Right ventricle myocardium inferior (tissue), 1 donor: Measurements from ENCODE around the gene ATP2B1. TPM values are rescaled to one million over a fixed set of nuclear protein-coding genes. Genes with fewer than 3 reads are reported as not detected.

Source experiments
- total RNA-seq: library from RNA; stranded (reverse); fragmentation: NEBNext Ultra II Directional; extraction: Animal tissue kit (Norgen Biotek cat#: 25700); gene quantifications from one replicate; pipeline ENCODE4 v1.2.1, GENCODE V29; 2021
- donor health status: DM: no; HTN: yes; CAD: no; lungs with severe emphysema.

The ATP2B1 gene
- total RNA-seq, 1 donor from 2014 or later, result 12.6 TPM

Other genes with a start within 250 kb of the ATP2B1 start
- 2.3 TPM for gene GALNT4, start 184.0 kb downstream of the ATP2B1 start, total RNA-seq
- gene POC1B, start 182.8 kb downstream of the ATP2B1 start, total RNA-seq, result 6.7 TPM